ENCODE results near the gene RABAC1.

The RABAC1 gene

DNA sequence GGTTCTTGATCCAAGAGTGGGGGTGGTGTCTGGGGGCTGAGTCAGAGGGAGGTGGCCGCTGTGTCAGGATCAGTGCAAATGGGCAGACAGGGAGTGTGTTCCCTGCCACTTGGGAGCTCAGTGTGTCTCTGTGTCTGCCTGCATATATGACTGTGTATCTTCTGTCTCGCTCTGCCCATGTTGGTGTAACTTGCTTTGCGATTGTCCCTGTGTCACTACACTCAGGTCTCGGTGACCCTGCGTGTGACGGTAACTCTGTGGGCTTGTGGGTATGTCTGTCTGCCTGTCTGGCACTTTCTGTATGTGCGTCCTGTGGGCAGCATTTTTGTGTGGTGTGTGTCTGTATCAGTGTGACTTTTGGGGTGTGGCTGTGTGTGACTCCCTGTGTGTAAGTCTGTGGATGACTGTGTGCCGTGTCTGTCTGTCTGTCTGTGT, 22.7 kb downstream of the RABAC1 start:
- peak; percentile 61 to 67 (median 66) for DNase-seq
- H3K27ac Mint-ChIP-seq = peak overlapping the region; percentile 90 to 93
- H3K4me1 Mint-ChIP-seq (ENCODE audit: low read depth in 2 of 2) = peaks cover 38 to 45% of the 10 kb centered on the region in 2 donors
- H3K4me3 Mint-ChIP-seq = peak overlapping the region; percentile 15 to 48
- peaks cover 27 to 50% of the 10 kb centered on the region in 2 donors for H3K27me3 Mint-ChIP-seq
- ATAC-seq (replicated peaks) = peak; percentile 84
- H3K36me3 Mint-ChIP-seq (ENCODE audit: insufficient read depth) = peaks cover 10% of the 10 kb centered on the region
- H3K9me3 Mint-ChIP-seq = no peaks in the 10 kb centered on the region

DNA sequence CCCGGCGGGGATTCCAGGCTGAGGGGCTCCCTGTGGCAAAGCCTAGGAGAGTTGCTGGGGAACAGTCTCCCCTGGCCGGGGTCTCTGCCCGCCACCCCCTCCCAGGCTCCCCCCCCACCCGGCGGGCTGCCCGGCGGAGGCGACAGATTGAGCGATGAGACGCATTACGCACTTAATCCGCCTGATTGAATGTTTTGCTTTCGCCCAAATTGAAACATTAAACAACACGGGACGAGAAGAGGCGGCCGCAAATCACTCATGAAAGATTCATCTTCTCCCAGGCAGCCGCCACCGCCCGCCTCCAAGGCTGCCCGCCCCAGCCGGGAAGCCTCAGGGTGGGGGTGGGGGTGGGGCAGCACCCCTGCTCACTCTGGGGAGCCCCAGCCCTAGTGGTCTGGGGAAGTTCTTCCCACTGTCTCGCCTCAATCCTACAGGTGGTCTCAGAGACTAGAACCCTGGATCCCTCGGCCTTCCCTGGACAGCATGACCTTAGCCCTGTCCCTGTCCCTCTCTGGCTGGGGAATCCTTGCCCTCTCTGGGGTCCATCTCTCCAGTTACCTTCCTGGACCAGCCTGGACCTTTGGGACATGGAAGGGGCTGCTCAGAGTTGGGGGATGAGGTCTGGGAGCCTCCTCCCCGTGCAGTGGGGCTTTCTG, 23.2 kb downstream of the RABAC1 start:
- Mint-ChIP-seq H3K27ac (peak overlapping the region; percentile 90 to 93), H3K36me3 (ENCODE audit: insufficient read depth) (peaks cover 10% of the 10 kb centered on the region), H3K9me3 (no peaks in the 10 kb centered on the region), H3K4me1 (ENCODE audit: low read depth in 2 of 2) (peaks cover 34 to 44% of the 10 kb centered on the region in 2 donors), H3K27me3 (peaks cover 23 to 44% of the 10 kb centered on the region in 2 donors), H3K4me3 (peak overlapping the region; percentile 15 to 48)
- DNase-seq (no peak), ATAC-seq (replicated peaks) (no peak)

DNA sequence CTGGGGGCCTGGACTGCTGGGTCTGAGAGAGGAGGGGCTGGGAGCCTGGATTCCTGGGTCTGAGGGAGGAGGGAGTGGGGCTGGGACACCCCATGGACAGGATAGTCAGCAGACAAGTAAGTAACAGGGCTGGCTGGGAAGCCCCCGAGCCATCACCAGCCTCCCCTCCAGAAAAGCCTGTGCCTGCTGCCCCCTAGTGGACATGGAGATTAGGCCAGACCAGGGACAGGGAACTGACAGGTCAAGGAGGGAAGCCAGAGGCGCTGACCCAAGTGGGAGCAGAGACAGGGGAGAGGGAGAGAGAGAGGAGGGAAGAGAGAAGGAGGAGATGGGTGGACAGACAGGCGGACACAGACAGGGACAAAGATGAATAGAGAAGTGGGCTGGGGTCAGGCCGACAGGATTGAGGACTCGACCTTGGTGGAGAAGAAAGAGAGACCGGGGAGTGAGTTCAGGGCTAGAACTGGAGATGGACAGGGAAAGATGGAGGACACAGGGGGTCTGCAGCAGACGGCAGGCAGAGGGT, 24.2 kb downstream of the RABAC1 start:
- peak; percentile 50 for ATAC-seq (replicated peaks)
- Mint-ChIP-seq H3K4me3 (peak overlapping the region in 1 of 2 donors; percentile 27), H3K9me3 (no peaks in the 10 kb centered on the region), H3K36me3 (ENCODE audit: insufficient read depth) (peaks cover 12% of the 10 kb centered on the region), H3K27ac (peak overlapping the region; percentile 80 to 91), H3K27me3 (peaks cover 18 to 36% of the 10 kb centered on the region in 2 donors), H3K4me1 (ENCODE audit: low read depth in 2 of 2) (peaks cover 38 to 47% of the 10 kb centered on the region in 2 donors)
- peak; percentile 77 to 80 (median 77) for DNase-seq

DNA sequence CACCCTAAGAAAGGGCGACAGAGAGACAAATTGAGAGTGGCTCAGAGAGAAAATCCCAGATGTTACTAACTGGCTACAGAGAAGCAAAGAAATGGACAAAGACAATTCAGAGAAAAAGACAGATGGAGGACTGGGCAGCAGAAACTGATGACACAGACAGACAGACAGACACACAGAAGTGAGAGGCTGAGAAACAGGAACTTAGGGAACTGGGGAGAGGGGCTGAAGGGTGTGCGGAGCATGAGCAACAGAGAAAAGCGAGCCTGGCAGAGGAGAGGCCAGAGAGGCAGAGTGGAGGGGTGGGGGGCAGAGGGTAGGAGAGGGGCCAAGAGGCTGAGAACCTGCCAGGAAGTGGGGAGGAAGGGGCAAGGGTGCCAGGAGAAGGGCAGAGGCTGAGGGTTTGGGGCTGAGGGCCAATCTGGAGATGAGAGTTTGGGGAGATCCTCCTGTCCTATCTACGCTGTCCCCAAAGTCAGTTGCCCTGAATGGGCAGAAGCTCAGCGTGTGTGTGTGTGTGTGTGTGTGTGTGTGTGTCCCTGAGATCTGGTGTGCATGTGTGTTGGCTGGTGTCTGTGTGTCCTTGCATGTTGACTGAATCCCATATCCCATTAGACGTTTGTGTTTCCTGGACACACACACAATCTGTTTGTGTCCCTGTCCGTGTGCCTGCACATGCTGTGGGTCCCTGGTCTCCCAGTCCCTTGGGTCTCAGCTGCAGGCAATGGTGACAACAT, 25.3 kb downstream of the RABAC1 start:
- no peak for ATAC-seq (replicated peaks)
- peak overlapping the region; percentile 80 to 91 for H3K27ac Mint-ChIP-seq
- no peaks in the 10 kb centered on the region for H3K9me3 Mint-ChIP-seq
- H3K27me3 Mint-ChIP-seq = peaks cover 18 to 47% of the 10 kb centered on the region in 2 donors
- no peak for DNase-seq
- peaks cover 16% of the 10 kb centered on the region for H3K36me3 Mint-ChIP-seq (ENCODE audit: insufficient read depth)
- peak overlapping the region in 1 of 2 donors; percentile 13 for H3K4me3 Mint-ChIP-seq
- H3K4me1 Mint-ChIP-seq (ENCODE audit: low read depth in 2 of 2) = peaks cover 46 to 57% of the 10 kb centered on the region in 2 donors

DNA sequence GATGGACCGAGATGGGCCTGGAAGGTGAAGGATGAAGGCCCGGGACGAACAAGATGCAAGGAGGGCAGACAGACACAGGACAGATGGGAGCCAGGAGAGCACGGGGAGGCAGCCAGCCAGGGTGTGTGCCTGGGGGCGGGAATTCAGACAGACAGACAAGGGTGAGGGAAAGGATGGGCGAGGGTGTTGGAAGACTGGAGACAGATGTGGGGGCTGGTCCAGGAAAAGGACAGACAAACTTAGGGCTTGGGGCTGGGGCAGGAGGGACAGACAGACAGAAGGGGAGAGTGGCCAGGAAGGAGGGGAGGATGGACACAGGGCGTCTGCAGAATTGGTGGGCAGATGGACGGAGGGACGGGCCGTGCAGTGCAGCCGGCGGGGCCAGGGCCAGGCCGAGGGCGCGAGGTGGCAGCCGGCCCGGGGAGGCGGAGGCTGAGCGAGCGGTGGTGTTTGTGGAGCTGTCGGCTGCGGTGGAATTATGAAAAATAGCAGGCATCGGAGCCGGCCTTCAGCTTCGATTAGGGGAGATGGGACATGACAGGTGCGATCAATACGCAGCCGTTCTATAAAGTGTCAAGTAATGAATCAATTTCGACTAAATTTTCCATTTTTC, 26.3 kb downstream of the RABAC1 start:
- no peak for DNase-seq
- Mint-ChIP-seq H3K9me3 (no peaks in the 10 kb centered on the region), H3K4me3 (no peak overlapping the region), H3K27me3 (peaks cover 18 to 49% of the 10 kb centered on the region in 2 donors), H3K36me3 (ENCODE audit: insufficient read depth) (peaks cover 16% of the 10 kb centered on the region), H3K4me1 (ENCODE audit: low read depth in 2 of 2) (peaks cover 48 to 58% of the 10 kb centered on the region in 2 donors), H3K27ac (peak overlapping the region; percentile 38 to 80)
- ATAC-seq (replicated peaks) = no peak

DNA sequence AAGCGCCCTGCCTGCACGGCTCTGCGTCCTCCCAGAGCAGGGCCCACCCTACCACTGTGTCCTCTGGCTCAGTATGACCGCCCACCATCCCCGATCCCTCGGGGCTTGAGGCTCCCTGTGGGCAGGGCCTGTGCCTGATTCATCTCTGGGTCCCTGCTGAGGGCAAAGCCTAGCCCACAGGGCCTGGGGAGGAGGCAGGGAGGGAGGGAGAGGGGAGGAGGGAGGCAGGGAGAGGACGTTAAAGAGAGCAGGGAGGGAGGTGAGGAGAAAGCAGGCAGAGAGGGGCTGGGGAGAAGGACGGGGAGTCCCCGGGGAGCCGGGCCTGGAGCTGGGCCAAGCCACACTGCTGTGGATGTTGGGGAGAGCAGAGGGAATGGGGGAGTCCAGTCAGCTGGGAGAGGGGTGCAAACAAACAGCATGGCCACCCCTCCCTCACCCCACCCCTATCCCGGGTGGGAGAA, 26.8 kb downstream of the RABAC1 start:
- Mint-ChIP-seq H3K4me3 (no peak overlapping the region), H3K4me1 (ENCODE audit: low read depth in 2 of 2) (peaks cover 45 to 54% of the 10 kb centered on the region in 2 donors), H3K27ac (peak overlapping the region; percentile 38 to 73), H3K36me3 (ENCODE audit: insufficient read depth) (peaks cover 16% of the 10 kb centered on the region), H3K9me3 (no peaks in the 10 kb centered on the region), H3K27me3 (peaks cover 18 to 43% of the 10 kb centered on the region in 2 donors)
- no peak for DNase-seq
- no peak for ATAC-seq (replicated peaks)

DNA sequence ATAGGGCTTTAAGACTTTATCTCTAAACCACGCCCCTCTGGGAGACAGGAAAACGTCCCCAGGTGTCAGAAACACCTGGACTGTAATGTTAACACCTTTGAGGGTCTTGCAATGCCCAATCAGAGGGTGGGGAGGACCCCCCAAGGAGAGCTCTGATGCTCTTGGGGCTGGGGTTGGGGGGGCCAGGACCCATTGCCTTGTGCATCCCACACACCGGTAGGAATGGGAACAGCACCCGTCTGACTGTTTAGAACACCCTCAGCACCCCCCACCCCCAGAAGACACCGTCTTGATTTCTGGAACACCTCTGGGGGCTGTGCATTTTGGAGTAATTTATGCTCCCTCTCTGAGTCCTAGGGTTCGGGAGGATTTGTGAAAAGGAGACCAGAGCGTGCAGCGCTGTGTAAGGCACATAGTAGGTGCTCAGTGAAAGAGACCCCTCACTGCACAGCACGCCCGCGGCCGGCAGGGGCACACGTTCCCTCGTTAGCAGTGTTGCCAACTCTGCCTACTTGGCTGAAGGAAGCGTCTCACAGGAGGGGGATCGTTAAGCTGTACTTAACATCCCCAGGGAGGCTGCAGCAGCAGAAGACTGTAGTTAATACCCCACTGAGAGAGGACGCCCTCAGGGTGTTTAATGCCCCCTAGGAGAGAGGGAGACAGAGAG, 28.1 kb downstream of the RABAC1 start:
- H3K4me1 Mint-ChIP-seq (ENCODE audit: low read depth in 2 of 2) = peaks cover 36 to 45% of the 10 kb centered on the region in 2 donors
- peaks cover 10 to 31% of the 10 kb centered on the region in 2 donors for H3K27me3 Mint-ChIP-seq
- peaks cover 9% of the 10 kb centered on the region for H3K36me3 Mint-ChIP-seq (ENCODE audit: insufficient read depth)
- H3K9me3 Mint-ChIP-seq = no peaks in the 10 kb centered on the region
- H3K27ac Mint-ChIP-seq = no peak overlapping the region
- DNase-seq (no peak), ATAC-seq (replicated peaks) (no peak)
- no peak overlapping the region for H3K4me3 Mint-ChIP-seq

DNA sequence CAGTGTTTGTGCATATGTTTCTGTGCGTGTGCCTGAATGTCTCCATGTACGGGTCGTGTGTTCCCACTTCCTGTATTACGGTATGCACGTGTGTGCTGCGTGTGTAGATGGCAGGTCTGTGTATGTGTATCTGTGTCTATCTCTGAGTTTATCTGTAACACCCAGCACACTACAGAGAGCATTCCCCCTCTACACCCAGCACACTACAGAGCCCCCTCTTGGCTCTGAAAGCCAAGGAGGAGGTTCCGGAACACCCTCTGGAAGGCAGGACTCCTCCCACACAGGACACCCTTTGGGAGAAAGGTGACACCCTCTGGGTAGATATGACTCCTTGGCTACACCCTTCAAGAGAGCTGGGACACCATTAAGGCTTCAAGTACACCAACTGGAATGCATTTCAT, 28.8 kb downstream of the RABAC1 start:
- Mint-ChIP-seq H3K27ac (peak overlapping the region in 1 of 2 donors; percentile 72), H3K4me3 (no peak overlapping the region)
- ATAC-seq (replicated peaks) = no peak

DNA sequence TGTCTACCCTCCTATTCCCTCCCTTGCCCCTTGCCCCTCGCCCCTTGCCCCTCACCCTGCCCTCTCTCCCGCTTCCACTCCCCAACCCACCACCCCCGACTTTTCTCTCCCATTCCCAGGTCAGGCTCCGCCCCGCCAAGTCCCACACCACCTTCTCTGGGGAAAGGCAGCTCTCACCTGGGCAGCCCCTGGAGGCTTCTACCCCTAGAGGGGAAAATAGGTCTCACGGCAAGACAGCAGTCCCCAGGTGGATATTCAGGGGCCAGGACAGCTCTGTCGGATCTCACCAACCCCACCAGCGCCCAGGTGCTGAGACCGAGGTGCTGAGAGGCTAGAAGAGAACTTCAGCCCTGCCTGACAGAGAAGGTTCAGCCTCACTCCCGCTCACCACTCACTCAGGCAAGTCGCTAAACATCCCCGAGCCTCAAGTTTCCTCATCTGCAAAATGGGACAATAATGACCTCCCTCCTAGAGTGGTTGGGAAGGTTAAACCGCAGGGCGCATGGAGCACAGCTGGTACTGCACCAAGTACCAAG, 29.5 kb downstream of the RABAC1 start:
- no peak for ATAC-seq (replicated peaks)
- no peaks in the 10 kb centered on the region for H3K9me3 Mint-ChIP-seq
- peaks cover 0 to 16% of the 10 kb centered on the region in 2 donors for H3K27me3 Mint-ChIP-seq
- no peak for DNase-seq
- H3K4me1 Mint-ChIP-seq (ENCODE audit: low read depth in 2 of 2) = peaks cover 27 to 35% of the 10 kb centered on the region in 2 donors
- peak overlapping the region; percentile 72 to 78 for H3K27ac Mint-ChIP-seq
- no peak overlapping the region for H3K4me3 Mint-ChIP-seq
- peaks cover 6% of the 10 kb centered on the region for H3K36me3 Mint-ChIP-seq (ENCODE audit: insufficient read depth)

More for the DNA sequence above, 28.8 kb downstream of the RABAC1 start:
- peaks cover 7 to 24% of the 10 kb centered on the region in 2 donors for H3K27me3 Mint-ChIP-seq
- no peaks in the 10 kb centered on the region for H3K9me3 Mint-ChIP-seq
- H3K36me3 Mint-ChIP-seq (ENCODE audit: insufficient read depth) = peaks cover 9% of the 10 kb centered on the region
- peaks cover 34 to 42% of the 10 kb centered on the region in 2 donors for H3K4me1 Mint-ChIP-seq (ENCODE audit: low read depth in 2 of 2)
- no peak for DNase-seq

DNA sequence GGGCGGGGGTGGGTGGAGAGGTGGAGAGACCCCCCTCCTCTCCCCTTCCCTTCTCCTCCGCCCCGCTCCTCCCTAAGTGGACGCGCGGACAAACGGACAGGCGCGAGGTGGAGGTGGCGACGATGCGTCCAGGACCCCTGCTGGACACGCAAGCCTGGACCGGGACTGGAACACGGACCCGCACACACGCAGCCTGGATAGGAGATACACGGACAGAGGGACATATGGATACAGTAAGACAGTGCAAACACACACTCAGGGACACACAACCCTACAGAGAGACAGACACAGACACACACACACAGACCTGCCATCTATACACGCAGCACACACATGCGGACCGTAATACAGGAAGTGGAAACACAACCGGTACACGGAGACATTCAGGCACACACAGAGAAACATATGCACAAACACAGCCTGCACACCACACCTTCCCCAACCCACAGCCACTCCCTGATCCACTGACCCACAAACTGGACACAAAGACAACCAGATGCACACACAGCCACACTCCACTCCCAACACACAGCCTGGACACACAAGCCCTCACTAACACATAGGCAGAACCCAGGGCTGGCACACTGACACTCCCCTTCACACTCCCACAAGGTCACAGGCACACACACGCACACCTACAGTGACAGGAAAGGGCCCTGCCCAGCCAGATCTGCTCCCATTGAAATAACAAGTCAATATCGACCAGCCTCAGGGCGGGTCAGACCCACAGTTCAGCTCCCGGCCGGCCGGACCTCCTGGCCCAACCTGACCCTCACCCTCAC, 30.2 kb downstream of the RABAC1 start:
- no peaks in the 10 kb centered on the region for H3K9me3 Mint-ChIP-seq
- ATAC-seq (replicated peaks) = peak; percentile 73
- H3K27ac Mint-ChIP-seq = peak overlapping the region; percentile 72 to 78
- peaks cover 23 to 30% of the 10 kb centered on the region in 2 donors for H3K4me1 Mint-ChIP-seq (ENCODE audit: low read depth in 2 of 2)
- no peak overlapping the region for H3K4me3 Mint-ChIP-seq
- peaks cover 0 to 15% of the 10 kb centered on the region in 2 donors for H3K27me3 Mint-ChIP-seq
- H3K36me3 Mint-ChIP-seq (ENCODE audit: insufficient read depth) = peaks cover 10% of the 10 kb centered on the region
- no peak for DNase-seq

DNA sequence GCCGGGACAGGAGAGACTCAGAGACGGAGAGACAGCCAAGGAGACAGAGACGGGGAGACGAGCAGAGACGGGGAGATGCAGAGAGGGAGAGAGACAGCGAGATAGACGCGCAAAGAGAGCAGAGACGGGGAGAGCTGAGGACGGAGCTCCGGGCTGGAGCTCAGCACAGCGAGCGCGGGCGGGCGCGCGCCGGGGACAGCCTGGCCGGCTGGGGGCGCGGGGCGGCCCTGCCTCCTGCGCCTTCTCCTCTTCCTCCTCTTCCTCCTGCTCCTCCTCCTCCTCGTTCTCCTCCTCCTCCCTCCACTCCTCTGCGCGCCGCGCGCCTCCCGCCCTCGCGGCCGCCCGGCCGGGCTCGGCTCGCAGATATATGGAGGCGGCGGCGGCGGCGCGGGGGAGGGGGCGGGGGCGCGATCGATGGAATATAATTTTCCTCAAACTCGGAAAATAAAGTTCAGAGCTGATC, 30.9 kb downstream of the RABAC1 start, which contains the start of gene ERFL:
ERFL (minus strand) TSS at position 229 of the 463 bp plus-strand sequence. CDS start 15,530 bp downstream, outside the sequence.
- H3K4me3 Mint-ChIP-seq = no peak within 1 kb of the TSS
- ATAC-seq (replicated peaks) = peak; percentile 37

More for the DNA sequence above, 30.9 kb downstream of the RABAC1 start, which contains the start of gene ERFL:
- no peak for DNase-seq
- Mint-ChIP-seq H3K4me1 (ENCODE audit: low read depth in 2 of 2) (peaks cover 21 to 23% of the 10 kb centered on the region in 2 donors), H3K27ac (peak within 1 kb of the TSS; percentile 72 to 78), H3K9me3 (no peaks in the 10 kb centered on the region), H3K36me3 (ENCODE audit: insufficient read depth) (peaks cover 13% of the 10 kb centered on the region), H3K27me3 (peaks cover 3 to 20% of the 10 kb centered on the region in 2 donors)
